NCI-H187 treated with DMSO at 0.1 percent for 48 hours (cell line): ENCODE measurements around the gene PRKAR2B.

ENCODE experiments used
- DNase-seq: peaks from one replicate; lab custom pipeline; 2025; lab: John Stamatoyannopoulos, UW

Gene PRKAR2B

GRCh38 chr7:107185716-107186115 is 141.2 kb downstream of the PRKAR2B start:
- DNase-seq, result no peak

- no peak for DNase-seq
These were observed 141.7 kb downstream of the PRKAR2B start for GRCh38 chr7:107186240-107186639.

DNA sequence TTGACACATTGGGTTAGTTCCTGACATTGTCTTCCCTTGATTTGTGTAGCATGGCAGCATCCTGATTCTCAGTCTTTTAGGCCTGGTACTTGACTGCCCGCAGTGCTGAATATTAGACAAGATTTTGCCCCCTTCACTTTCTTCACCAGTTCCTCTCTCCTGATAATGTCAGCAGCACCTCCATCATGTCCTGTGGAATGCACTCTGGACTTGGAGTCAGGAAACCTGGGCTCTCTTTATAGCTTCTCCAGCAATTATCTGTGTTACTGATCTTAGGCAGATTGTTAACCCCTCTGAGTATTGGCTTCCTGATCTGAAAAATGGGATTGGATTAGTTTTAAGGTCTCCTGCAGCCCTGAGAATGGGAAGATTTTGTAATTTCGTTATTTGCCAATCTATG is 143.3 kb downstream of the PRKAR2B start:
- no peak for DNase-seq

DNA sequence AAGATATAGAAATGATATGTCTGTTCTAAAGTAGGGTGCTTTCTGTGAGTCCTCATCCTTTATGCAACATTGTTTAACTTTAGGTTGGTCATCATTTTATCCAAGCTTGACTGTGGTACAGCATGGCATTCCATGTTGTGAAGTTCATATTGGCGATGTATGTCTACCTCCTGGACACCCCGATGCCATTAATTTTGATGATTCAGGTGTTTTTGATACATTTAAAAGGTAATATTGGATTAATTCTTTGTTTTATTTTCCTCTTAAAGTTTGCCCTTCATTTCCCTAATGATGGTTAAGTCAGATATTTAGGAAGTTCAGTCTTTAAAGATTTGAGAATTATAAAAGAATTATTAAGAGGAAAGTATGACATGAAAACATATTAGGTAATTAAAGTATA is 145.6 kb downstream of the PRKAR2B start:
- no peak for DNase-seq

DNA sequence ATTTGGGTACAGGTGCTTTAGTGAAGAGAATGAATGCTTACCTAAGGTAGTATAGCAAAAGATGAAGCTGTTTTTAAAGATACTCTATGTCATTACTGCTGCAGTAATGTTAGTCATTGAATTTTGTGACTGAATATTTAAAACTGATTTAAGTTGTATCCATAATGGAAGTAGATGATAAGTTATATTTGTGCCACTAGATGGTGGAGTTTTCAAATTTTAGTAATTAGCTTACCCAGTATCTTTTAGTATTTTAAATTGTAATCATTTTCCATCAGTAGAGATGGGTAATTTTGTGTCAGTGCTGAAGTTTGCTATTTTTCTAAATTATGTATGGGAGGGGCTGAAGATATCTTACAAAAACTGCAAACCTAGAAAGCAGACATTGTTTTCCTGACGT is 149.5 kb downstream of the PRKAR2B start:
- no peak for DNase-seq

- no peak for DNase-seq
These were observed 152.5 kb downstream of the PRKAR2B start for GRCh38 chr7:107196834-107197610.

- no peak for DNase-seq
These were observed 157.4 kb downstream of the PRKAR2B start for GRCh38 chr7:107201795-107202450.

DNA sequence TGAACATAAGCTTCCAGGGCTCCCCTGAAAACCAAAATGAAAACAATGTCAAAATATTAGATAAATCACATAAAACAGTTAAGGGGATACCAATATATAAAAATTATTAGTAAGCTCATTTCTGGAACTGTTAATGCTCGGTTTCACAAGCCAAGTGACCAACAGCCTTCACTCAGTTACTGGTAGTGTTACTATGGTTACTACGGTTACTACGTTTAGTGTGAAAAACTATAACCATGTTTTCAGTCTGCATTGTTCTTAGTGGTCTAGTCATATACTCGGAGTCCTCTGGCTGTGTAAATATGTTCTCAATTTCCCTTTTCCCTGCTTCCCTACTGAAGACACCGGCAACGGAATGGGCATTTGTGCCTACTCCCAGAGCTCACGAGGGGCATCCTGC is 159.1 kb downstream of the PRKAR2B start:
- DNase-seq, result no peak

GRCh38 chr7:107206136-107206535 is 161.6 kb downstream of the PRKAR2B start:
- DNase-seq, result no peak

GRCh38 chr7:107206706-107207105 is 162.2 kb downstream of the PRKAR2B start:
- no peak for DNase-seq

GRCh38 chr7:107207459-107207858 is 163.0 kb downstream of the PRKAR2B start:
- DNase-seq, result no peak

GRCh38 chr7:107208024-107208521 is 163.6 kb downstream of the PRKAR2B start:
- no peak for DNase-seq

DNA sequence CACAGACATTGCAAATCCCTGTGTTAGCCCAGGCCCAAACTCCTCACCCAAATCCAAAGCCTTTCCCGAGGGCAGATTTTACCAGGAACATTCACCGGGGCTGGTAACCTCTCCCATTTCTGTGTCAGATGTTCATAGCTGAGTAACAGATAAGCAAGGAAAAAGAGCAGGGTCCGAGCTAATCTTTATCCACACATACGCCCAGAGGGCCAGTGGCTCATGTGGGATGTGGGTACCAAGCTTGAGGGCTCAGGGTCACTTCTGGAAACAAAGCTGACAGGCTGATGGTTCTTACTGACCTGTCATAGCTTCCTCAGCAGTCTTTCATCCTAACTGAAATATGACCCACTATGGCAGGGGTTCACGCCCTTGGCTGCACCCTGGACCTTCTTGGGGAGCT is 164.1 kb downstream of the PRKAR2B start:
- no peak for DNase-seq

DNA sequence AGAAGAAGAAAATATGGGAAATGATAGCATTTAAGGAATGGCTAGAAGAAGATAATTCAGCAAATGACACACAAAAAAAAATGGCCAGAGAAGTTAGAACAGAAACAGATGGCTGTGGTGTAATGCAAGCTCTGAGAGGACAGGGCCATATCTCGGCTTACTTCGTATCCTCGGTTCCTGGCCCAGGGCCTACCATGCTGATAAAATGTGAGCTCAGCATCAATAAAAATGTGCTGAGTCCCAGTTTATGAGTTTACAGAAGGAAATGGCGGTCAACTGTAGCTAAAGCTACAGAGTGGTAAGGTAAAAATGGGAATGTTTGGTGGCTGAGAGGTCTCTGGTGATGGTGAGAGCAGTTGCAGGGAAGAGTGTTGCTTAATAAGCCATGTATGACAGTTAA is 165.1 kb downstream of the PRKAR2B start:
- DNase-seq, result no peak

DNA sequence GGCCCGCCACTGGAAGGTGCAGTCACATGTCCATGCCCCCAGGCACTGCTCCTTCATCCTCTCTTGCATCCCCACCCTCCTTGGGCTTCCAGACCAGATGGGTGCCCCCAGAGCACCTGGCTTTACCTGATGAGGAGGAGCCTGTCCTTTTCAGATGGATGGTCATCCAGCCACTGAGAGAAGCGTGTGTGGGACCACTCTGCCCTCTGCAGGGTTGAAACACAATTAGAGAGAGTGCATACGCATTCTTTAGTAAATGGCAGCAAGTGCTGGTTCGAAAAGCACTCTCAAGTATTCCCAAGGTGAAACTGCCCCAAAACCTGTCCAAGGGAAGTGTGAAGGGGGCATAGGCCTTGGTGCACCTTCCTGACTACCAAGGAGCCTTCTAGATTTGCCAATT is 165.9 kb downstream of the PRKAR2B start:
- DNase-seq, result no peak
